ENCODE data around the gene LRRC47. TPM values are rescaled to one million over a fixed set of nuclear protein-coding genes. Genes with fewer than 3 reads are reported as not detected.

LRRC47 gene
- total RNA-seq, 1 donor from 2014 or later: 52.2 TPM

DNA sequence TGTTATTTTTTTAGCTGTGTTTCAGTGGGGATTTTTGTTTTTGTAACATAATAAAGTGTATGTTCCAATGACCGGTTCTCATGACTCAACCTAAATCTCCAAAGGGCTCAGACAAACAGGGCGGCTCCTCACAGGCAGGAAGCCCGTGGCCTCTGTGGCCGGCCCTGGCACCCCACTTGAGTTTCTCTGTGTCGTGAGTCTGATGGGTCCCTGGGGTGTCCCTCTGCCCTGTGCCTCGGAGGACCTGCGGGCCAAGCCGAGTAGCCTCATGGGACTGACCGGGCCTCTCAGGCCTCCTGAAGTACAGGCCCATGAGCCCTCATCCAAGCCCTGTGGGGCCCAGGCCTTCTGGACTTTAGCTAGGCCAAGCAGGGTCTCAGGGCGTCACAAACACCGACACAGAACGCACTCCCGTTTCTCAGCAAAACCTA lies 60.2 kb downstream of the LRRC47 start:
- H3K27ac Mint-ChIP-seq (ENCODE audit: unreplicated experiment): no peak overlapping the region
- TF ChIP-seq, protein P1, sequence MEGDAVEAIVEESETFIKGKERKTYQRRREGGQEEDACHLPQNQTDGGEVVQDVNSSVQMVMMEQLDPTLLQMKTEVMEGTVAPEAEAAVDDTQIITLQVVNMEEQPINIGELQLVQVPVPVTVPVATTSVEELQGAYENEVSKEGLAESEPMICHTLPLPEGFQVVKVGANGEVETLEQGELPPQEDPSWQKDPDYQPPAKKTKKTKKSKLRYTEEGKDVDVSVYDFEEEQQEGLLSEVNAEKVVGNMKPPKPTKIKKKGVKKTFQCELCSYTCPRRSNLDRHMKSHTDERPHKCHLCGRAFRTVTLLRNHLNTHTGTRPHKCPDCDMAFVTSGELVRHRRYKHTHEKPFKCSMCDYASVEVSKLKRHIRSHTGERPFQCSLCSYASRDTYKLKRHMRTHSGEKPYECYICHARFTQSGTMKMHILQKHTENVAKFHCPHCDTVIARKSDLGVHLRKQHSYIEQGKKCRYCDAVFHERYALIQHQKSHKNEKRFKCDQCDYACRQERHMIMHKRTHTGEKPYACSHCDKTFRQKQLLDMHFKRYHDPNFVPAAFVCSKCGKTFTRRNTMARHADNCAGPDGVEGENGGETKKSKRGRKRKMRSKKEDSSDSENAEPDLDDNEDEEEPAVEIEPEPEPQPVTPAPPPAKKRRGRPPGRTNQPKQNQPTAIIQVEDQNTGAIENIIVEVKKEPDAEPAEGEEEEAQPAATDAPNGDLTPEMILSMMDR (IDR thresholded peaks at IDR 0.05; ENCODE audit: unreplicated experiment): no peak
- H3K9me3 Mint-ChIP-seq (ENCODE audit: unreplicated experiment): no peaks in the 10 kb centered on the region
- H3K4me1 Mint-ChIP-seq (ENCODE audit: unreplicated experiment): no peaks in the 10 kb centered on the region
- DNase-seq (ENCODE audit: low spot score): no peak
- H3K36me3 Mint-ChIP-seq (ENCODE audit: low read depth, unreplicated experiment): peaks cover 4% of the 10 kb centered on the region
- peaks cover 4% of the 10 kb centered on the region for H3K27me3 Mint-ChIP-seq (ENCODE audit: unreplicated experiment)
- no peak overlapping the region for H3K4me3 Mint-ChIP-seq (ENCODE audit: unreplicated experiment)

DNA sequence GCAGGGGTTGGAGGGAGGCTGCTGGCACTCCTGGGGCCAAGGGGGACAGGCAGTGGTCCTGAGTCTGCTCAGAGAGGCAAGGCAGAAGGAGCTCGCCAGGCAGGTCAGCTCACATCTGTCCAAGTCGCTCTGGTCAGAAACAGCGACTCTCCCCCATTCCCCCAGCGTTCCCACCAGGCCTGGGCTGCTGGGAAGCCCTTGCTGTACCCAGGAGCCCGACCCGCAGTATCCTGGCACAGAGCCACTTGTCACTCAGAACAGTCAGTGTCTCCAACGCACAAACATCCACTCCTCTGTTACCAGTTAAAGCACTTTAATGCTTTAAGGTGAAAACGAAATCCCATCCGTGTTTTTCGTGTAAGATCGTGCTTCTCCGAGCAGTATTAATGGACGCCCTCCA lies 60.6 kb downstream of the LRRC47 start:
- no peak overlapping the region for H3K4me3 Mint-ChIP-seq (ENCODE audit: unreplicated experiment)
- TF ChIP-seq, protein P1 (IDR thresholded peaks at IDR 0.05; ENCODE audit: unreplicated experiment): no peak

DNA sequence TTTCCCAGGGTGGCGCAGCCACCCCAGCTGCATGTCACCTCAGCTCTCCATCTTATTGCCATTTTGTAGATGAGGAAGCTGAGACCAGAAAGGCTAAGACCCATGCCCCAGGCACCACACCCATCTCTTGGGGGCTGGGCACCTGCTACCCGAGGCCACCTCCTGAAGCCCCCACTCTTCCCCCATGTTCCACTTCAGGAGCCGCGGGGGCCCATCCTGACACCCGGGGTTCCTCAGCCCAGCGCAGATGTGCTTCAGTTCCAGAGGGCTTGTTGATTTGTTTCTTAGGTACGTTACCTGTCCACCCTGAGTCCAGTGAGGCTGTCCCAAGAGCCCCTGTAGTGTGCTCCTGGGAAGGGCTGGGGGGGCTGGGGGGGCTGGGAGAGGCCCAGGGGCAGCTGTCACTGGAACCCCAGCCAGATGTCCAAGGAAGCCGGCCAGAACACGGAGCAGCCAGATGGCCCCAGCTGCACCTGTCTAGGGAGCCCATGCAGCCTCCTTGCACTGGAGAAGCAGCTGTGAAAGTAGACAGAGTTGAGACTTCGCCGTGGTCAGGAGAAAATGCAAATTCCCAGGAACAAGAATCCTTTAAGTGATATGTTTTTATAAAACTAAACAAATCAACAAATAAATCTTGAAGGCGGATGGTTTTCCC lies 61.1 kb downstream of the LRRC47 start:
- H3K27me3 Mint-ChIP-seq (ENCODE audit: unreplicated experiment): peaks cover 9% of the 10 kb centered on the region
- no peak overlapping the region for H3K4me3 Mint-ChIP-seq (ENCODE audit: unreplicated experiment)
- H3K9me3 Mint-ChIP-seq (ENCODE audit: unreplicated experiment): no peaks in the 10 kb centered on the region
- no peak for DNase-seq (ENCODE audit: low spot score)
- TF ChIP-seq, protein P1 (IDR thresholded peaks at IDR 0.05; ENCODE audit: unreplicated experiment): no peak
- no peaks in the 10 kb centered on the region for H3K4me1 Mint-ChIP-seq (ENCODE audit: unreplicated experiment)
- peaks cover 4% of the 10 kb centered on the region for H3K36me3 Mint-ChIP-seq (ENCODE audit: low read depth, unreplicated experiment)
- H3K27ac Mint-ChIP-seq (ENCODE audit: unreplicated experiment): no peak overlapping the region

More for the DNA sequence above, 60.6 kb downstream of the LRRC47 start:
- H3K27ac Mint-ChIP-seq (ENCODE audit: unreplicated experiment): no peak overlapping the region
- no peak for DNase-seq (ENCODE audit: low spot score)
- H3K36me3 Mint-ChIP-seq (ENCODE audit: low read depth, unreplicated experiment): peaks cover 4% of the 10 kb centered on the region
- no peaks in the 10 kb centered on the region for H3K4me1 Mint-ChIP-seq (ENCODE audit: unreplicated experiment)
- no peaks in the 10 kb centered on the region for H3K9me3 Mint-ChIP-seq (ENCODE audit: unreplicated experiment)
- H3K27me3 Mint-ChIP-seq (ENCODE audit: unreplicated experiment): peaks cover 9% of the 10 kb centered on the region

DNA sequence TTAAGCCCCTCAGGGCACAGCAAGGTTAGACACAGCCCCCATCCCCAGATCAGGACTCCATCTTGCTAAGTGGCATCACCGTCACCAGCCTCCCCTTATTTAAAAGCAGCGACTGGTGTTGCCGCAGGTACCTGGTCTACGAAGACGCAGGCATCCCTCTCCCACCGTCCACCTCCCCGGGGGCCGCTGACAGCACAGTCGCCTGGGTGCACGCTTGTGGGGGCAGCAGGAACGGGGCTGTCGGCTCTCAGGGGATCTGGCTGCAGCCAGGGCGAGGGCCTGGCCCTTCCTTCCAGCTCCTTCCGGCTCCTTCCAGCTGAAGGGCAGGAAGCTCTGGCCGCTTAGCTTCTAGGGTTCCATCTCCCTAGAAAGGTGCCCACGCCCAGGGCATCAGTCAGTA lies 61.7 kb downstream of the LRRC47 start:
- Mint-ChIP-seq H3K9me3 (ENCODE audit: unreplicated experiment) (no peaks in the 10 kb centered on the region), H3K4me1 (ENCODE audit: unreplicated experiment) (no peaks in the 10 kb centered on the region), H3K27ac (ENCODE audit: unreplicated experiment) (no peak overlapping the region), H3K27me3 (ENCODE audit: unreplicated experiment) (peaks cover 9% of the 10 kb centered on the region), H3K36me3 (ENCODE audit: low read depth, unreplicated experiment) (peaks cover 4% of the 10 kb centered on the region), H3K4me3 (ENCODE audit: unreplicated experiment) (no peak overlapping the region)
- no peak for DNase-seq (ENCODE audit: low spot score)
- TF ChIP-seq, protein P1 (IDR thresholded peaks at IDR 0.05; ENCODE audit: unreplicated experiment): no peak

DNA sequence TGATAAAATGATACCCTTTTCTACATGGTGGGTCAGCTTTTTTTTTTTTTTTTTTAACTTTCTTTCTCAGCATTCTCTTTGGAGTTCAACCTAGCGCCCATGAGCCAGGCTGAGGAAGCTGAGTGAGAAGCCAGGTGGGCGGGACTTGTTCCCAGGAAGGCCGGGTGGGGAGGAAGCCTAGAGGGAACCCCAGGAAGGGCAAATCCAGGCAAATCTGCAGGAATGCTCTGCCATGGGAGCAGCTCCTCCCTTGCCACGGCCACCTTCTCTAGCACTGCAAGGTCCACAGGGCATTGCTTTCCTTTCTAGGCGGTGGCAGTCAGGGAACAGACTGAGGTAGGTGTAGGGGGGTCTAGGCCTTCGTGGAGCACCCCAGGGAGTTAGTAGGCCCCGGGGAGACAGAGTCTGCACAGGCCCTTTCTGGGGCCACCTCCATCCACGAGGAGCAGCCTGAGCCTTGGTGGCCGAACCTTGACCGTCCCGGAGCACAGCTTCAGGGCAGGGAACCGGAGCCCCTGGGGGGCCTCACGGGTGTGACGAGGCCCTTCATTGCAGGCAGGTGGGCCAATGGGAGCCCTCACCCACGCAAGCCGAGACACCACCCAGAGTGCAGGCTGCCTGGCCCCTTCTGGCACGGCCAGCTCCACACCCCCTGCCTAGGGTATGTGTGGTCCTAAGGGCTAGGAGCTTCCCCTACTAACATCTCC lies 62.3 kb downstream of the LRRC47 start:
- Mint-ChIP-seq H3K4me3 (ENCODE audit: unreplicated experiment) (no peak overlapping the region), H3K4me1 (ENCODE audit: unreplicated experiment) (no peaks in the 10 kb centered on the region), H3K9me3 (ENCODE audit: unreplicated experiment) (no peaks in the 10 kb centered on the region), H3K27me3 (ENCODE audit: unreplicated experiment) (peaks cover 9% of the 10 kb centered on the region), H3K36me3 (ENCODE audit: low read depth, unreplicated experiment) (peaks cover 4% of the 10 kb centered on the region), H3K27ac (ENCODE audit: unreplicated experiment) (no peak overlapping the region)
- DNase-seq (ENCODE audit: low spot score): peak; percentile 11
- TF ChIP-seq, protein P1 (IDR thresholded peaks at IDR 0.05; ENCODE audit: unreplicated experiment): no peak
